Spleen (tissue), 11 donors: Measurements from ENCODE around the gene PPOX. TPM values are rescaled to one million over a fixed set of nuclear protein-coding genes. Genes with fewer than 3 reads are reported as not detected.

ENCODE experiments used
- DNase-seq: peaks from one replicate; pipeline ENCODE4 v3.0.0-alpha.2; 2020
- H3K27ac ChIP-seq, 8 donors: fragments of 200-600 bp; sonication (generic) in 7 of 8; 1 replicate in 4 of 8; 2 replicates in 4 of 8; pipeline versions ENCODE4 v1.5.0 to v1.8.0; 2016 to 2021; ENCODE audit warnings: inconsistent platforms in 4 of 8, mild to moderate bottlenecking in 4 of 8, moderate library complexity in 1 of 8
- H3K27me3 ChIP-seq, 7 donors: fragments of 200-600 bp; sonication (generic) in 6 of 7; replicated peaks in 1 of 7; 1 replicate in 4 of 7; 2 replicates in 3 of 7; pipeline versions ENCODE4 v1.5.0 to v1.8.0; 2016 to 2021; ENCODE audit warnings: inconsistent platforms in 3 of 7, mild to moderate bottlenecking in 1 of 7
- H3K36me3 ChIP-seq, 6 donors: fragments of 200-600 bp; sonication (generic) in 5 of 6; 1 replicate in 4 of 6; 2 replicates in 2 of 6; pipeline versions ENCODE4 v1.5.0 to v1.8.0; 2016 to 2021; ENCODE audit warnings: inconsistent platforms in 2 of 6
- H3K4me1 ChIP-seq, 6 donors: fragments of 200-600 bp; sonication (generic) in 5 of 6; 1 replicate in 3 of 6; 2 replicates in 3 of 6; pipeline versions ENCODE4 v1.5.0 to v1.8.0; 2016 to 2021; ENCODE audit warnings: inconsistent platforms in 3 of 6
- H3K4me3 ChIP-seq, 8 donors: fragments of 200-600 bp; sonication (generic) in 7 of 8; 1 replicate in 4 of 8; 2 replicates in 4 of 8; pipeline versions ENCODE4 v1.5.0 to v1.8.0; 2016 to 2021; ENCODE audit warnings: inconsistent platforms in 4 of 8, mild to moderate bottlenecking in 4 of 8, moderate library complexity in 2 of 8
- H3K9me3 ChIP-seq, 8 donors: fragments of 200-600 bp; sonication (generic) in 7 of 8; 1 replicate in 4 of 8; 2 replicates in 4 of 8; pipeline versions ENCODE4 v1.5.0 to v1.8.0; 2016 to 2021; ENCODE audit warnings: inconsistent platforms in 4 of 8
- POLR2A ChIP-seq, 3 donors: fragments of 450-650 bp; IDR thresholded peaks; one replicate each; pipeline ENCODE4 v1.5.1; 2017; ENCODE audit warnings: antibody characterized with exemption in 3 of 3, mild to moderate bottlenecking in 1 of 3
- POLR2AphosphoS5 ChIP-seq, 3 donors: sonication (generic); formaldehyde crosslinking; IDR thresholded peaks; one replicate each; pipeline ENCODE4 v1.5.1; 2017; ENCODE audit warnings: antibody characterized with exemption in 3 of 3
- WGBS, 5 donors: extraction: QIAGEN DNeasy Blood & Tissue Kit in 3 of 5; methylation state at CpG; one replicate each; pipeline versions ENCODE4 v1.1.5 to v1.1.7; 2013 to 2018; 5-methylcytosine and 5-hydroxymethylcytosine counted together
- intact Hi-C: fragments of 100-400 bp; cut with DNase I; formaldehyde crosslinking; loops from one replicate; pipeline ENCODE4 v1.15.0; 2023; ENCODE audit warnings: low total_unique reads
- polyA plus RNA-seq, 3 donors: library from polyadenylated mRNA; stranded (reverse); fragments of 200-250 nt; gene quantifications; one replicate each; pipeline ENCODE4 v1.2.1, GENCODE V29; 2013
- total RNA-seq, 7 donors: library from RNA; depleted of rRNA in 3 of 7; stranded (reverse); fragments of >200 nt in 3 of 7; fragmentation: NEBNext Ultra II Directional in 4 of 7; extraction: Animal tissue kit (Norgen Biotek cat#: 25700) in 4 of 7; gene quantifications; one replicate each; pipeline versions ENCODE4 v1.1.0 to v1.2.1, GENCODE V29; 2016 to 2021
- TF ChIP-seq, protein P1 (sequence below), 11 experiments: fragments of 200-600 bp in 7 of 11; fragments of 450-650 bp in 4 of 11; sonication (generic) in 4 of 11; IDR thresholded peaks in 8 of 11; conservative IDR thresholded peaks in 3 of 11; 1 replicate in 7 of 11; 2 replicates in 4 of 11; pipeline versions ENCODE4 v1.4.0 to v1.8.0; 2016 to 2021; ENCODE audit warnings: antibody characterized with exemption in 11 of 11, inconsistent platforms in 4 of 11, mild to moderate bottlenecking in 1 of 11
- donor health status: healthy with polysubstance abuse.
- donor health status: DM: no; HTN: no; CAD: no; lungs with moderate emphysema.
- donor health status: DM: no; HTN: no; CAD: no.
- donor health status: Bipolar disorder and iron deficiency.
- donor health status: healthy.
- donor health status: DM: no; HTN: no; CAD: no.
- donor health status: DM: yes; HTN: yes; CAD: no.

The PPOX gene
- total and polyA plus RNA-seq, 10 donors, result 25.5 to 74.7 (median 36.8) TPM

- DNase-seq, result peak; percentile 1
- TF ChIP-seq POLR2A (IDR thresholded peaks at IDR 0.05), result no peak
- TF ChIP-seq POLR2AphosphoS5 (IDR thresholded peaks at IDR 0.05), result no peak
- TF ChIP-seq, protein P1, sequence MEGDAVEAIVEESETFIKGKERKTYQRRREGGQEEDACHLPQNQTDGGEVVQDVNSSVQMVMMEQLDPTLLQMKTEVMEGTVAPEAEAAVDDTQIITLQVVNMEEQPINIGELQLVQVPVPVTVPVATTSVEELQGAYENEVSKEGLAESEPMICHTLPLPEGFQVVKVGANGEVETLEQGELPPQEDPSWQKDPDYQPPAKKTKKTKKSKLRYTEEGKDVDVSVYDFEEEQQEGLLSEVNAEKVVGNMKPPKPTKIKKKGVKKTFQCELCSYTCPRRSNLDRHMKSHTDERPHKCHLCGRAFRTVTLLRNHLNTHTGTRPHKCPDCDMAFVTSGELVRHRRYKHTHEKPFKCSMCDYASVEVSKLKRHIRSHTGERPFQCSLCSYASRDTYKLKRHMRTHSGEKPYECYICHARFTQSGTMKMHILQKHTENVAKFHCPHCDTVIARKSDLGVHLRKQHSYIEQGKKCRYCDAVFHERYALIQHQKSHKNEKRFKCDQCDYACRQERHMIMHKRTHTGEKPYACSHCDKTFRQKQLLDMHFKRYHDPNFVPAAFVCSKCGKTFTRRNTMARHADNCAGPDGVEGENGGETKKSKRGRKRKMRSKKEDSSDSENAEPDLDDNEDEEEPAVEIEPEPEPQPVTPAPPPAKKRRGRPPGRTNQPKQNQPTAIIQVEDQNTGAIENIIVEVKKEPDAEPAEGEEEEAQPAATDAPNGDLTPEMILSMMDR (IDR thresholded peaks at IDR 0.05 in 8 of 11, conservative IDR thresholded peaks at IDR 0.05 in 3 of 11), result no peak
- no peaks in the 10 kb centered on the region for H3K9me3 ChIP-seq
- peaks cover 5 to 77% (median 64%) of the 10 kb centered on the region in 6 donors for H3K36me3 ChIP-seq
- H3K4me1 ChIP-seq, result peaks cover 19 to 66% (median 41%) of the 10 kb centered on the region in 6 donors
- H3K27ac ChIP-seq, result peak overlapping the region in 5 of 8 donors; percentile 6 to 54 (median 27)
- H3K27me3 ChIP-seq, result no peaks in the 10 kb centered on the region
- intact Hi-C loops, result no loop called here
- 54 to 100% (median 87%) methylated on average over 1 of the region's 1 CpG for WGBS, 5 donors
- no peak overlapping the region for H3K4me3 ChIP-seq
Observed at GRCh38 chr1:161172349-161172748, 6.1 kb downstream of the PPOX start.

- intact Hi-C loops, result no loop called here
- no peak for DNase-seq
- H3K36me3 ChIP-seq, result peaks cover 5 to 77% (median 64%) of the 10 kb centered on the region in 6 donors
- no peaks in the 10 kb centered on the region for H3K27me3 ChIP-seq
- WGBS, 5 donors, result 62 to 76% (median 66%) methylated on average over 4 of the region's 4 CpGs
- peak in 1 of 3 donors; percentile 31 for TF ChIP-seq POLR2AphosphoS5 (IDR thresholded peaks at IDR 0.05)
- TF ChIP-seq, protein P1 (IDR thresholded peaks at IDR 0.05 in 8 of 11, conservative IDR thresholded peaks at IDR 0.05 in 3 of 11), result no peak
- H3K4me1 ChIP-seq, result peaks cover 17 to 66% (median 41%) of the 10 kb centered on the region in 6 donors
- H3K27ac ChIP-seq, result peak overlapping the region in 6 of 8 donors; percentile 3 to 62 (median 34)
- no peak overlapping the region for H3K4me3 ChIP-seq
- no peaks in the 10 kb centered on the region for H3K9me3 ChIP-seq
Observed at GRCh38 chr1:161172776-161173376, 6.7 kb downstream of the PPOX start.

DNA sequence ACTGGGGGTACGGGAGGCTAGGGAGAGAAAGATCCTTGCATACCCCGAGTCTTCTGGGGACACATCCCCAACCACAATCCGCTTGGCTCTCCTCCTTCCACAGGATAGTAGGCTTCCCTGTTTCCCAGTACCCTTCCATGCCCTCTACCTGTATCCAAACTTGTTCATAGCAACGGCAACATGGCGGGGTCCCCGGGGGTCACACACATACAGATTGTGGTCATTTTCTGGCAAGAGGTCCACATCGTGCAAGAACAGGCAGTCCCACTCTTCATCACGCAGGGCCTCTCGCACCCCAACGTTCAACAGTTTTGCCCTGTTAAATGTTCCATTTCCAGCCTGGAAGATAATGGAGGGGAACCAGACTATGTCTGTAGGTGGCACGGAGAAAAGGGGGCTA is 7.5 kb downstream of the PPOX start:
- Histone ChIP-seq H3K4me3 (no peak overlapping the region), H3K9me3 (no peaks in the 10 kb centered on the region), H3K4me1 (peaks cover 18 to 67% (median 42%) of the 10 kb centered on the region in 6 donors), H3K27me3 (no peaks in the 10 kb centered on the region), H3K36me3 (peaks cover 5 to 75% (median 64%) of the 10 kb centered on the region in 6 donors), H3K27ac (peak overlapping the region in 5 of 8 donors; percentile 3 to 62 (median 42))
- TF ChIP-seq POLR2A (IDR thresholded peaks at IDR 0.05), result no peak
- TF ChIP-seq, protein P1 (IDR thresholded peaks at IDR 0.05 in 8 of 11, conservative IDR thresholded peaks at IDR 0.05 in 3 of 11), result no peak
- DNase-seq, result peak; percentile 53
- intact Hi-C loops, result no loop called here
- WGBS, 5 donors, result 92 to 95% (median 95%) methylated on average over 11 of the region's 11 CpGs

DNA sequence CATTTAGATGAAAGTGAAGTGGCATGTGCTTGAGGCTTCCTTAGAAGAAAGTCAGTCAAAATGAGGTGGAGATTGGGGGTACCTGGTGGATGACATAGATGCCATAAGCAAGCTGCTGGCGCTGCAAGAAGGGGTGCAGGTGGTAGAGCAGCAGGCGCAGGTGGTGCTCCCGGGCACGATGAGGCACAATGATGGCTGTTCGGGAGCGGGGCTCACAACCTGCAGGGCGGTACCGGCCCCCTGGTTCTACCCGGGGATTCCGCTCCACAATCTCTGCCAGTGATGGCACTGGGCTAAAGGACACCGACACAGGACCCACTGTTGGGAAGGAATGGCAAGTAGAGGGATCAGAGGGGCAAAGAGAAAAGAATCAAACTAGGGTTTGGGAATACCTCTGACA is 8.7 kb downstream of the PPOX start:
- H3K36me3 ChIP-seq, result peaks cover 5 to 63% (median 57%) of the 10 kb centered on the region in 6 donors
- H3K4me1 ChIP-seq, result peaks cover 18 to 73% (median 42%) of the 10 kb centered on the region in 6 donors
- peak overlapping the region in 3 of 8 donors; percentile 91 to 95 (median 95) for H3K27ac ChIP-seq
- DNase-seq, result peak; percentile 76
- TF ChIP-seq POLR2AphosphoS5 (IDR thresholded peaks at IDR 0.05) (no peak), POLR2A (IDR thresholded peaks at IDR 0.05) (no peak)
- TF ChIP-seq, protein P1 (IDR thresholded peaks at IDR 0.05 in 8 of 11, conservative IDR thresholded peaks at IDR 0.05 in 3 of 11), result no peak
- no peaks in the 10 kb centered on the region for H3K9me3 ChIP-seq
- H3K27me3 ChIP-seq, result no peaks in the 10 kb centered on the region
- 92 to 99% (median 96%) methylated on average over 11 of the region's 11 CpGs for WGBS, 5 donors
- H3K4me3 ChIP-seq, result peak overlapping the region in 1 of 8 donors; percentile 95
- intact Hi-C loops, result no loop called here
